ENCODE results near the gene WDPCP. TPM values are rescaled to one million over a fixed set of nuclear protein-coding genes. Genes with fewer than 3 reads are reported as not detected.
"Not testable (repeated sequence)": the region's sequence is repeated elsewhere in the genome, so short reads cannot be mapped to it uniquely, and the experiment has no call there.

The WDPCP gene
- total RNA-seq, 1 donor from 2014 or later: 13.3 TPM

DNA sequence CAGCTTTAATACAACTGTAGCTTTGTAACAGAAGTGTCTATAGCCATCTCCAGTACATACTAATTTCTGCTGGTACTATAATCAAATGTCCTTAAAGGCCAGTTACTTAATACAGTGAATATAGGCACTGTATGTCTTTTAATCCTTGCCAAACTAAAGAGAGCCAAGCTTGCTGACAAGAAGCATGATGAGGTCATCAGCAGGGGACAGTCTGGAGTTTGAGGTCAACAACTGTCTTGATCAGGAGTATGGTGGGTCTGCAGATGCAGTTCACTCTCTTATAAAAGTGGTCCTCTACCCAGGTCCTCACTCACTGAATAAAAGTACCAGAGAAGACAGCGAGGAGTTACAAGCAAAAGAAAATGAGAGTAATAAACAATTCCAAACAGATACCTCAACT is 219.1 kb downstream of the WDPCP start:
- no peaks in the 10 kb centered on the region for H3K4me1 ChIP-seq
- DNase-seq (ENCODE audit: extremely low spot score in 2 of 2): no peak
- H3K4me3 ChIP-seq: no peak overlapping the region
- intact Hi-C loops (cut with DNase I): no loop called here
- no peaks in the 10 kb centered on the region for H3K27me3 ChIP-seq
- no peak for TF ChIP-seq CTCF (IDR thresholded peaks at IDR 0.05)
- TF ChIP-seq POLR2A (IDR thresholded peaks at IDR 0.05): no peak
- no peak for TF ChIP-seq POLR2AphosphoS5 (IDR thresholded peaks at IDR 0.05; ENCODE audit: insufficient read depth in 1 of 2, low read depth in 1 of 2)
- no peaks in the 10 kb centered on the region for H3K9me3 ChIP-seq
- H3K27ac ChIP-seq: no peak overlapping the region
- H3K36me3 ChIP-seq: no peaks in the 10 kb centered on the region

DNA sequence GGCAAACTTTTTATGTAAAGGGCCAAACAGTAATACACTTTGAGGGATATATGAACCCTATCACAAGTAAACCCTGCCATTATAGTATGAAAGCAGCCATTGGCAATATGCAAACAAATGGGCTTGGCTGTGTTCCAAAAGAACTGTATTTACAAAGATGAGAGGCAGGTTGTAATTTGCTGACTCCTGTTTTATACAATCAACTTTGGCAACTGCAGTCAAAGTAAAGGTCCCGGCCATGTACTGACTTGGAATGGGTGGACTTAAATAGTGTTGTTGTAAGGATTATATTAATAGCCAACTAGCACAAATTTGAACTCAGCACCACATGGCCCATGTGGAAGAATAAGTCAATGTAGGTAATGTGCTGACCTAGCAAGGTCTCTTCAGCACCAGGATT is 223.4 kb downstream of the WDPCP start:
- H3K9me3 ChIP-seq: no peaks in the 10 kb centered on the region
- H3K36me3 ChIP-seq: no peaks in the 10 kb centered on the region
- H3K27me3 ChIP-seq: no peaks in the 10 kb centered on the region
- intact Hi-C loops (cut with DNase I): no loop called here
- no peak overlapping the region for H3K27ac ChIP-seq
- TF ChIP-seq POLR2A (IDR thresholded peaks at IDR 0.05): no peak
- no peak for TF ChIP-seq CTCF (IDR thresholded peaks at IDR 0.05)
- TF ChIP-seq POLR2AphosphoS5 (IDR thresholded peaks at IDR 0.05; ENCODE audit: insufficient read depth in 1 of 2, low read depth in 1 of 2): no peak
- no peaks in the 10 kb centered on the region for H3K4me1 ChIP-seq
- no peak overlapping the region for H3K4me3 ChIP-seq
- DNase-seq (ENCODE audit: extremely low spot score in 2 of 2): no peak

GRCh38 chr2:63357722-63358121 is 230.6 kb downstream of the WDPCP start:
- H3K4me1 ChIP-seq; H3K27me3 ChIP-seq; H3K9me3 ChIP-seq; H3K4me3 ChIP-seq; H3K27ac ChIP-seq; H3K36me3 ChIP-seq; DNase-seq (ENCODE audit: extremely low spot score in 2 of 2); intact Hi-C loops (cut with DNase I): not testable (repeated sequence)

- no peak for TF ChIP-seq POLR2A (IDR thresholded peaks at IDR 0.05)
- TF ChIP-seq CTCF (IDR thresholded peaks at IDR 0.05): no peak
- no peak for TF ChIP-seq POLR2AphosphoS5 (IDR thresholded peaks at IDR 0.05; ENCODE audit: insufficient read depth in 1 of 2, low read depth in 1 of 2)
- intact Hi-C loops (cut with DNase I): no loop called here
These were observed 240.9 kb downstream of the WDPCP start for GRCh38 chr2:63347361-63347760.

DNA sequence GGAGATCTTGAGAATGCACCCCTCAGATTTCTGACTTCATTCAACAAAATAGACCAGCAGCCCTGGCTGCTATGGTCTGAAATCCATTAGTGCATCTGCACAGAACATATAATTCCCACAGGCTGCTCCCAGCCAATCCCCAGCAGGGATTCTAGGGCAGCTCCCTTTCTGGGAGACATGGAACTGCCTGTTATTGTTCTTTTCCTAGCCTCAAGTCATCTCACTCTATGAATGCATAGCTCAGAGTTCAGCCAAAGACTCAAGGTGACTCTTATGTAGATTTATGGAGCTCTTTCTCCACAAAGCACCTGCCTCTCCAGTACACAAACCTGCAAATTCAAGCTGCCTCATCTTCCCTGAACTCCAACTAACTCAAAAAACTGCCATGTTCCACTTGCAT is 241.9 kb downstream of the WDPCP start:
- intact Hi-C loops (cut with DNase I): no loop called here
- no peaks in the 10 kb centered on the region for H3K4me1 ChIP-seq

More at GRCh38 chr2:63347361-63347760, 240.9 kb downstream of the WDPCP start:
- H3K27ac ChIP-seq: no peak overlapping the region
- no peaks in the 10 kb centered on the region for H3K36me3 ChIP-seq
- H3K9me3 ChIP-seq: no peaks in the 10 kb centered on the region
- H3K4me1 ChIP-seq: no peaks in the 10 kb centered on the region
- H3K4me3 ChIP-seq: no peak overlapping the region
- DNase-seq (ENCODE audit: extremely low spot score in 2 of 2): no peak
- H3K27me3 ChIP-seq: no peaks in the 10 kb centered on the region

More for the DNA sequence above, 241.9 kb downstream of the WDPCP start:
- Histone ChIP-seq H3K27me3 (no peaks in the 10 kb centered on the region), H3K9me3 (no peaks in the 10 kb centered on the region), H3K27ac (no peak overlapping the region), H3K36me3 (no peaks in the 10 kb centered on the region), H3K4me3 (no peak overlapping the region)
- DNase-seq (ENCODE audit: extremely low spot score in 2 of 2): no peak
- TF ChIP-seq POLR2A (IDR thresholded peaks at IDR 0.05) (no peak), POLR2AphosphoS5 (IDR thresholded peaks at IDR 0.05; ENCODE audit: insufficient read depth in 1 of 2, low read depth in 1 of 2) (no peak), CTCF (IDR thresholded peaks at IDR 0.05) (no peak)

Measured in vagina (tissue), 2 donors.